Breast epithelium (tissue), 3 donors: Measurements from ENCODE around the gene SLC39A13.

Experiments
- CTCF ChIP-seq, 3 donors: fragments of 450-650 bp; IDR thresholded peaks; one replicate each; pipeline ENCODE4 v1.5.1; 2016 to 2017; ENCODE audit warnings: antibody characterized with exemption in 3 of 3, mild to moderate bottlenecking in 3 of 3, moderate library complexity in 3 of 3
- POLR2A ChIP-seq: fragments of 450-650 bp; IDR thresholded peaks from one replicate; pipeline ENCODE4 v1.6.1; 2016; ENCODE audit warnings: antibody characterized with exemption, mild to moderate bottlenecking, moderate library complexity
- POLR2AphosphoS5 ChIP-seq, 3 donors: sonication (generic); formaldehyde crosslinking; IDR thresholded peaks; one replicate each; pipeline ENCODE4 v1.6.1; 2017; ENCODE audit warnings: antibody characterized with exemption in 3 of 3

GRCh38 chr11:47359586-47359985 is 48.8 kb upstream of the SLC39A13 start:
- no peak for TF ChIP-seq CTCF (IDR thresholded peaks at IDR 0.05)
- TF ChIP-seq POLR2A, result no peak
- TF ChIP-seq POLR2AphosphoS5 (IDR thresholded peaks at IDR 0.05), result no peak
